ENCODE results near the gene ZBTB8OS.

Gene ZBTB8OS

GRCh38 chr1:32606565-32607371, 43.6 kb downstream of the ZBTB8OS start:
- no peak for DNase-seq

GRCh38 chr1:32605711-32606424, 44.5 kb downstream of the ZBTB8OS start:
- DNase-seq: no peak

- DNase-seq: no peak
Observed at GRCh38 chr1:32600034-32600433, 50.3 kb downstream of the ZBTB8OS start.

- no peak for DNase-seq
Observed at GRCh38 chr1:32592943-32593342, 57.4 kb downstream of the ZBTB8OS start.

- DNase-seq: no peak
Observed at GRCh38 chr1:32580348-32581017, 69.9 kb downstream of the ZBTB8OS start.
